CD4-positive, alpha-beta T cell (primary cell): ENCODE measurements around the gene P2RX2. TPM values are rescaled to one million over a fixed set of nuclear protein-coding genes. Genes with fewer than 3 reads are reported as not detected.

Experiments
- ATAC-seq: fragments of 200-7000 bp; cut with Tn5 transposase; one replicate; pipeline ENCODE4 v1.10.0; 2022; ENCODE audit warnings: mild to moderate bottlenecking; ENCODE audit not compliant: poor library complexity
- CTCF ChIA-PET: fragments of 350-600 bp; sonication (Branson Sonifier 250); formaldehyde crosslinking; loops from one replicate; lab custom pipeline; 2021; ENCODE audit warnings: antibody characterized with exemption, inconsistent platforms; lab: Charles Lee
- POLR2A ChIA-PET: fragments of 350-600 bp; sonication (Branson Sonifier 250); formaldehyde crosslinking; loops from one replicate; lab custom pipeline; 2021; ENCODE audit warnings: antibody characterized with exemption, inconsistent platforms; lab: Charles Lee
- DNase-seq, 14 experiments: peaks; one replicate each; pipeline ENCODE4 v3.0.0-alpha.2; 2013 to 2020; ENCODE audit warnings: mixed read lengths in 2 of 14
- H3K27ac ChIP-seq, 2 donors: one replicate each; pipeline versions ENCODE4 v1.5.1 to v1.7.0; 2013; ENCODE audit warnings: low read length in 2 of 2, low read depth in 1 of 2, mild to moderate bottlenecking in 1 of 2
- H3K27me3 ChIP-seq, 2 experiments: 1 replicate in 1 of 2; 2 replicates in 1 of 2; pipeline versions ENCODE4 v1.6.1 to v1.7.0; 2013; ENCODE audit warnings: low read length in 2 of 2, control low read depth in 1 of 2, mild to moderate bottlenecking in 1 of 2, moderate library complexity in 1 of 2; ENCODE audit not compliant: insufficient read depth in 2 of 2, control insufficient read depth in 1 of 2
- H3K36me3 ChIP-seq: one replicate; pipeline ENCODE4 v1.6.1; 2013; ENCODE audit warnings: low read length, control low read depth; ENCODE audit not compliant: insufficient read depth
- H3K4me1 ChIP-seq: one replicate; pipeline ENCODE4 v1.6.1; 2013; ENCODE audit warnings: low read length, control low read depth; ENCODE audit not compliant: insufficient read depth
- H3K4me3 ChIP-seq: one replicate; pipeline ENCODE4 v1.5.1; 2013; ENCODE audit warnings: mild to moderate bottlenecking, low read length, moderate library complexity
- H3K9me3 ChIP-seq, 2 experiments: 1 replicate in 1 of 2; 2 replicates in 1 of 2; pipeline versions ENCODE4 v1.6.1 to v1.7.0; 2013; ENCODE audit warnings: low read length in 2 of 2, mild to moderate bottlenecking in 2 of 2, control low read depth in 1 of 2, moderate library complexity in 1 of 2; ENCODE audit not compliant: control insufficient read depth in 1 of 2, insufficient read depth in 1 of 2
- H3K27ac Mint-ChIP-seq: one replicate; pipeline ENCODE4 v1.8.0; 2020; ENCODE audit warnings: mixed read lengths
- H3K27me3 Mint-ChIP-seq: one replicate; pipeline ENCODE4 v1.8.0; 2021; ENCODE audit warnings: mixed read lengths
- H3K36me3 Mint-ChIP-seq: one replicate; pipeline ENCODE4 v1.8.0; 2021; ENCODE audit warnings: low read depth, mixed read lengths
- H3K4me1 Mint-ChIP-seq: one replicate; pipeline ENCODE4 v1.8.0; 2021; ENCODE audit warnings: low read depth, mixed read lengths
- H3K4me3 Mint-ChIP-seq: one replicate; pipeline ENCODE4 v1.8.0; 2020; ENCODE audit warnings: mild to moderate bottlenecking, mixed read lengths
- H3K9me3 Mint-ChIP-seq: one replicate; pipeline ENCODE4 v1.8.0; 2020; ENCODE audit warnings: mixed read lengths
- CTCF ChIP-seq: fragments of 200-600 bp; IDR thresholded peaks from one replicate; pipeline ENCODE4 v1.8.0; 2022; ENCODE audit warnings: antibody characterized with exemption, mild to moderate bottlenecking
- intact Hi-C, 2 experiments: fragments of 100-400 bp; cut with DNase I in 1 of 2; cut with micrococcal nuclease in 1 of 2; formaldehyde crosslinking; loops; one replicate each; pipeline versions ENCODE4 v1.15.1 to v1.9.0; 2023 to 2025; cut with DNase I, micrococcal nuclease
- total RNA-seq, 174 experiments: library from RNA in 2 of 174; stranded (reverse) in 2 of 174; gene quantifications; one replicate each; pipeline ENCODE4 v1.2.3 and lab custom pipeline; 2021 to 2026

P2RX2 gene
- total RNA-seq, 2 experiments from 2014 or later: not detected

- H3K27me3 ChIP-seq: peaks cover 27 to 47% of the 10 kb centered on the region in 2 experiments
- H3K27ac ChIP-seq: no peak overlapping the region
- peaks cover 10% of the 10 kb centered on the region for H3K4me1 ChIP-seq
- peaks cover 0 to 27% of the 10 kb centered on the region in 2 experiments for H3K9me3 ChIP-seq
- TF ChIP-seq CTCF: no peak
- H3K4me1 Mint-ChIP-seq: peaks cover 7% of the 10 kb centered on the region
- intact Hi-C loops: no loop called here
- no peak overlapping the region for H3K4me3 ChIP-seq
- no peak for ATAC-seq
- ChIA-PET POLR2A (no interaction called here), CTCF (no interaction called here)
- peak in 1 of 14 experiments; percentile 10 for DNase-seq
- no peaks in the 10 kb centered on the region for H3K36me3 ChIP-seq
- H3K27me3 Mint-ChIP-seq: peaks cover 62% of the 10 kb centered on the region
- H3K4me3 Mint-ChIP-seq: no peak overlapping the region
- no peaks in the 10 kb centered on the region for H3K36me3 Mint-ChIP-seq
- H3K27ac Mint-ChIP-seq: no peak overlapping the region
- H3K9me3 Mint-ChIP-seq: no peaks in the 10 kb centered on the region
These were observed 10.1 kb upstream of the P2RX2 start for GRCh38 chr12:132608231-132609171.

- Mint-ChIP-seq H3K27me3 (peaks cover 62% of the 10 kb centered on the region), H3K27ac (no peak within 1 kb of the TSS), H3K9me3 (no peaks in the 10 kb centered on the region), H3K4me1 (peaks cover 12% of the 10 kb centered on the region), H3K4me3 (no peak within 1 kb of the TSS), H3K36me3 (no peaks in the 10 kb centered on the region)
- ATAC-seq (peak; percentile 48), DNase-seq (peak in 1 of 14 experiments; percentile 19)
- Histone ChIP-seq H3K36me3 (no peaks in the 10 kb centered on the region), H3K4me3 (no peak within 1 kb of the TSS), H3K27ac (no peak within 1 kb of the TSS), H3K27me3 (peaks cover 16 to 36% of the 10 kb centered on the region in 2 experiments), H3K4me1 (peaks cover 13% of the 10 kb centered on the region), H3K9me3 (peaks cover 0 to 24% of the 10 kb centered on the region in 2 experiments)
- TF ChIP-seq CTCF: no peak
- CTCF ChIA-PET: interaction anchor here (1.2 kb wide), 1 partner anchor 11 kb away, joined by 3 read pairs; no protein-coding TSS in a partner anchor
- POLR2A ChIA-PET: no interaction called here
- intact Hi-C loops: no loop called here
These were observed 8.4 kb upstream of the P2RX2 start, which contains the start of gene LRCOL1 for GRCh38 chr12:132610051-132610759. LRCOL1 (minus strand) TSS chr12:132610582; CDS start chr12:132606251, 4,331 bp downstream.

GRCh38 chr12:132610866-132611602 lies 7.5 kb upstream of the P2RX2 start:
- H3K27ac Mint-ChIP-seq: no peak overlapping the region
- H3K4me1 Mint-ChIP-seq: peaks cover 12% of the 10 kb centered on the region
- intact Hi-C loops: no loop called here
- ChIA-PET CTCF (interaction anchor here (1.2 kb wide), 1 partner anchor 12 kb away, joined by 3 read pairs; no protein-coding TSS in a partner anchor), POLR2A (no interaction called here)
- DNase-seq (peak in 1 of 14 experiments; percentile 13), ATAC-seq (no peak)
- H3K36me3 Mint-ChIP-seq: no peaks in the 10 kb centered on the region
- H3K4me3 ChIP-seq: no peak overlapping the region
- H3K9me3 Mint-ChIP-seq: no peaks in the 10 kb centered on the region
- H3K27me3 ChIP-seq: peaks cover 23 to 44% of the 10 kb centered on the region in 2 experiments
- H3K9me3 ChIP-seq: peaks cover 4 to 24% of the 10 kb centered on the region in 2 experiments
- H3K4me3 Mint-ChIP-seq: no peak overlapping the region
- peaks cover 70% of the 10 kb centered on the region for H3K27me3 Mint-ChIP-seq
- TF ChIP-seq CTCF: no peak
- no peaks in the 10 kb centered on the region for H3K36me3 ChIP-seq
- no peak overlapping the region for H3K27ac ChIP-seq
- H3K4me1 ChIP-seq: peaks cover 13% of the 10 kb centered on the region
